SKM-1 treated with dmso at 0.1 percent for 144 hours (cell line): ENCODE data around the gene HSFY1.
"Not testable (repeated sequence)": the region's sequence is repeated elsewhere in the genome, so short reads cannot be mapped to it uniquely, and the experiment has no call there.

ENCODE experiments used
- DNase-seq: peaks from one replicate; lab custom pipeline; 2025; ENCODE audit not compliant: unreplicated experiment; lab: John Stamatoyannopoulos, UW

Gene HSFY1, protein sequence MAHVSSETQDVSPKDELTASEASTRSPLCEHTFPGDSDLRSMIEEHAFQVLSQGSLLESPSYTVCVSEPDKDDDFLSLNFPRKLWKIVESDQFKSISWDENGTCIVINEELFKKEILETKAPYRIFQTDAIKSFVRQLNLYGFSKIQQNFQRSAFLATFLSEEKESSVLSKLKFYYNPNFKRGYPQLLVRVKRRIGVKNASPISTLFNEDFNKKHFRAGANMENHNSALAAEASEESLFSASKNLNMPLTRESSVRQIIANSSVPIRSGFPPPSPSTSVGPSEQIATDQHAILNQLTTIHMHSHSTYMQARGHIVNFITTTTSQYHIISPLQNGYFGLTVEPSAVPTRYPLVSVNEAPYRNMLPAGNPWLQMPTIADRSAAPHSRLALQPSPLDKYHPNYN

GRCh38 chrY:18546420-18546819 is at the start of gene HSFY1:
Gene HSFY1 (plus strand): TSS chrY:18546720. CDS start chrY:18546788, 68 bp downstream.
- DNase-seq, result not testable (repeated sequence)

DNA sequence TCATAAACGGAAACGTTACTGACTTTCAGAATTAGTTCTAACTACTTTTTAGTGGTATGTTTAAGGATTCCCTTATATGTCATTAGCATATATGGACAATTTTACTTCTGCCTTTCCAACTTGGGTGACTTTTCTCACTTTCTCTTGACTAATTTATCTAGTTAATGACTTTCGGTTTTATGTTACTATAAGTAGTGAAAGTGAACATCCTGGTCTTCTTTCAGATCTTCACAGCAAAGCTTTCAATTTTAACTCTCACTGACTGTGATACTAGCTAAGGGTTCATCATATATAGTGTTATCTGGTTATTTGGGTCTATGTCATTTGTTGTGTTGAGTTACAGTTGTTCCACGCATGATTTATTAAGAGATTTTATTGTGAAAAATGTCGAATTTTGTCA is 42.3 kb upstream of the HSFY1 start:
- DNase-seq, result not testable (repeated sequence)

DNA sequence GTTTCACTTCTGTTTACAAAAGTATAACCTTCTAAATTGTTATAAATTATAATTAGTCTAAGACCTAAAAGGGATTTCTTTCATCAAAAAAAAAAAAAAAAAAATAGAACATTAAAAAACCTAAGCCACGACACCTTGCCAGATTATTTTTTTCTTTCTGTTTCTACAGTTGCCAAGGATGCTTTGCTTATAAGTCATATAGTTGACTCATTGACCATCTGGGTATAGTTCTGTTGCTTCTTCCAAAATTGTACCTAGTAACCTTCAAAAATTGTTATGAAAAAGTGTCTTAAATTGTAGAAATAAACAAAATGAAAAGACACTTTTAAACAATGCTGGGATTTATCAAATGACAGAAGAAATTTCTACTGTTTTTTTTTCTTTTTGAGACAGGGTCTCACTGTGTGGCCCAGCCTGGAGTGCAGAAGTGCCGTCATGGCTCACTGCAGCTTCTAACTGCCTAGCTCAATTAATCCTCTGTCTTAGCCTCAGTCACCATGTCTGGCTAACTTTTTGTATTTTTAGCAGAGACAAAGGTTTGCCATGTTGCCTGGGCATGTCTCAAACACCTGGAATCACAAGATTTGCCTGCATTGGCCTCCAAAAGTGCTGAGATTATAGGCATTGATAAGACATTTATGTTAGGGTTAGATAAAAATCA is 15.4 kb upstream of the HSFY1 start:
- not testable (repeated sequence) for DNase-seq

DNA sequence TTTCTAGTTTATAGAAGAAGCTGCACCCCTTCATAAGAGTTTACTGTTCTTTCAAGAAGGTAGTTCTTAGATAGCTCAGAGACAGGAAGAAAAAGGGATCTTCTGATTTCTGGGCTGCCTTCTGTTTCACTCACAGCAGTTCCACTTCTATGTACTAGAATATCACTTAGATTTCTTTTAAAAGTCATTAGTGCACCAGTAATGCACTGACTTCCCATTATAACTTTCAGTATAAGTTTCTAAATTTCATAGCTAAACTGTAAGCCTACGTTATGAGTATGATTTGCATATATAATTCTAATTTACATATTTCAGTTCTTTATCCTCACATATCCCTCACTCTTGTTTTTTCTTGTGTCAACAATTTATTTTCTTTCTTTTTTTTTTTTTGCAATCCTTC is 7.6 kb upstream of the HSFY1 start:
- not testable (repeated sequence) for DNase-seq

GRCh38 chrY:18553132-18553531 is 6.6 kb downstream of the HSFY1 start:
- not testable (repeated sequence) for DNase-seq

DNA sequence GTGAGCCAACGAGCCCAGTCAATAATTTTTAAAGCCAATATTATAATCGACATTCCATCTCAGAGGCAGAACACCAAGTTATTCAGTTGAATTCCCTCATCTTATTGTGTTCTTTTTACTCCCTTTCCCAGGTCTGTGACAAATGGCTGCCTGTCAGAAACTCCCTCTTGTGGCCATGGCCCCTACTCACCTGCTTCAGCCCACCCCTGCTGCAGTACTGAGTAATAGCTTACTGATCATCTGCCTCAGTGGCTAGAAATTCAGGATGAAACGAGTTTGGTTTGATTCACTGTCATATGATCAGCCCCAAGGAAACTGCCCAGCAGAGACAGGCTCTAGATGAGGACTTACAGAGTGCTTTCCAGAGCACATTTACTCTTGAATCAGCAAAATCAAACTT is 19.4 kb downstream of the HSFY1 start:
- not testable (repeated sequence) for DNase-seq
